Colonic mucosa (tissue), 4 donors: ENCODE measurements around the gene PCDH15. TPM values are rescaled to one million over a fixed set of nuclear protein-coding genes. Genes with fewer than 3 reads are reported as not detected.

Source experiments
- DNase-seq: peaks from one replicate; pipeline ENCODE4 v3.0.0-alpha.2; 2020
- H3K27ac ChIP-seq: fragments of 200-600 bp; one replicate; pipeline ENCODE4 v1.8.0; 2021
- H3K27me3 ChIP-seq: fragments of 200-600 bp; one replicate; pipeline ENCODE4 v1.8.0; 2021
- H3K36me3 ChIP-seq: fragments of 200-600 bp; one replicate; pipeline ENCODE4 v1.8.0; 2021
- H3K4me1 ChIP-seq: fragments of 200-600 bp; one replicate; pipeline ENCODE4 v1.8.0; 2021; ENCODE audit warnings: mild to moderate bottlenecking
- H3K4me3 ChIP-seq: fragments of 200-600 bp; one replicate; pipeline ENCODE4 v1.8.0; 2021
- H3K9ac ChIP-seq, 2 donors: one replicate each; pipeline ENCODE4 v1.7.0; 2013; ENCODE audit warnings: control low read depth in 2 of 2, low read depth in 2 of 2, low read length in 2 of 2
- H3K9me3 ChIP-seq: fragments of 200-600 bp; one replicate; pipeline ENCODE4 v1.8.0; 2021
- CTCF ChIP-seq: fragments of 200-600 bp; IDR thresholded peaks from one replicate; pipeline ENCODE4 v1.8.0; 2022; ENCODE audit warnings: antibody characterized with exemption, mild to moderate bottlenecking
- intact Hi-C: fragments of 100-400 bp; cut with DNase I; formaldehyde crosslinking; loops from one replicate; pipeline ENCODE4 v1.14.1; 2022
- total RNA-seq, 2 donors: library from RNA; stranded (reverse); fragmentation: NEBNext Ultra II Directional in 1 of 2; extraction: Animal tissue kit (Norgen Biotek cat#: 25700) in 1 of 2; gene quantifications; one replicate each; pipeline ENCODE4 v1.2.1, GENCODE V29; 2021
- donor health status: healthy.
- donor health status: DM: no; HTN: no; CAD: no.
- donor health status: DM: no; HTN: no; CAD: no.

Gene PCDH15
- total RNA-seq, 2 donors from 2014 or later = not detected

GRCh38 chr10:54485971-54486370, 315.1 kb downstream of the PCDH15 start:
- H3K27me3 ChIP-seq = no peaks in the 10 kb centered on the region
- no peak for DNase-seq
- H3K27ac ChIP-seq = no peak overlapping the region
- no peaks in the 10 kb centered on the region for H3K36me3 ChIP-seq
- TF ChIP-seq CTCF = no peak
- intact Hi-C loops = no loop called here
- H3K4me3 ChIP-seq = no peak overlapping the region
- H3K4me1 ChIP-seq = no peaks in the 10 kb centered on the region
- H3K9me3 ChIP-seq = no peaks in the 10 kb centered on the region
- H3K9ac ChIP-seq = no peak overlapping the region

- no peak for DNase-seq
- Histone ChIP-seq H3K27me3 (no peaks in the 10 kb centered on the region), H3K4me3 (no peak overlapping the region), H3K36me3 (no peaks in the 10 kb centered on the region), H3K27ac (no peak overlapping the region), H3K9me3 (no peaks in the 10 kb centered on the region), H3K9ac (no peak overlapping the region), H3K4me1 (no peaks in the 10 kb centered on the region)
- TF ChIP-seq CTCF = no peak
- intact Hi-C loops = no loop called here
These were observed 316.8 kb downstream of the PCDH15 start for GRCh38 chr10:54484186-54484585.

- Histone ChIP-seq H3K9ac (no peak overlapping the region), H3K4me3 (no peak overlapping the region), H3K36me3 (no peaks in the 10 kb centered on the region), H3K4me1 (no peaks in the 10 kb centered on the region), H3K9me3 (no peaks in the 10 kb centered on the region), H3K27me3 (no peaks in the 10 kb centered on the region), H3K27ac (no peak overlapping the region)
- no peak for DNase-seq
- TF ChIP-seq CTCF = no peak
- intact Hi-C loops = no loop called here
These were observed 322.4 kb downstream of the PCDH15 start for GRCh38 chr10:54478601-54479000.

GRCh38 chr10:54477738-54478137, 323.3 kb downstream of the PCDH15 start:
- Histone ChIP-seq H3K4me1 (no peaks in the 10 kb centered on the region), H3K27ac (no peak overlapping the region), H3K36me3 (no peaks in the 10 kb centered on the region), H3K9me3 (no peaks in the 10 kb centered on the region), H3K4me3 (no peak overlapping the region), H3K27me3 (no peaks in the 10 kb centered on the region), H3K9ac (no peak overlapping the region)
- no peak for DNase-seq
- no peak for TF ChIP-seq CTCF
- intact Hi-C loops = no loop called here

- intact Hi-C loops = no loop called here
- H3K9me3 ChIP-seq = no peaks in the 10 kb centered on the region
- no peak for TF ChIP-seq CTCF
- H3K4me3 ChIP-seq = no peak overlapping the region
- no peaks in the 10 kb centered on the region for H3K27me3 ChIP-seq
- H3K9ac ChIP-seq = no peak overlapping the region
- no peaks in the 10 kb centered on the region for H3K36me3 ChIP-seq
- H3K27ac ChIP-seq = no peak overlapping the region
- DNase-seq = no peak
- no peaks in the 10 kb centered on the region for H3K4me1 ChIP-seq
These were observed 330.8 kb downstream of the PCDH15 start for GRCh38 chr10:54470324-54470631.
